Trophoblast cell (in vitro differentiated cells and primary cell): ENCODE measurements around the gene CASZ1.

Experiments
- DNase-seq, 2 donors: peaks; one replicate each; pipeline ENCODE4 v3.0.0-alpha.2; 2016
- H2AFZ ChIP-seq: 2 replicates; pipeline ENCODE4 v1.6.1; 2013; ENCODE audit warnings: low read length, moderate library complexity, mild to moderate bottlenecking; ENCODE audit not compliant: insufficient read depth, poor library complexity
- H2AK5ac ChIP-seq: 2 replicates; pipeline ENCODE4 v1.6.1; 2013; ENCODE audit warnings: mild to moderate bottlenecking, low read length
- H2BK120ac ChIP-seq: 2 replicates; pipeline ENCODE4 v1.6.1; 2013; ENCODE audit warnings: low read length, mild to moderate bottlenecking, moderate library complexity; ENCODE audit not compliant: insufficient read depth, poor library complexity
- H2BK12ac ChIP-seq: 2 replicates; pipeline ENCODE4 v1.6.1; 2013; ENCODE audit warnings: mild to moderate bottlenecking, low read length, moderate library complexity
- H2BK5ac ChIP-seq: 2 replicates; pipeline ENCODE4 v1.6.1; 2013; ENCODE audit warnings: low read length, low read depth, moderate library complexity, mild to moderate bottlenecking; ENCODE audit not compliant: poor library complexity
- H3K14ac ChIP-seq: 2 replicates; pipeline ENCODE4 v1.6.1; 2013; ENCODE audit warnings: mild to moderate bottlenecking, low read length
- H3K18ac ChIP-seq: 2 replicates; pipeline ENCODE4 v1.6.1; 2013; ENCODE audit warnings: mild to moderate bottlenecking, low read length
- H3K23ac ChIP-seq: 2 replicates; pipeline ENCODE4 v1.6.1; 2013; ENCODE audit warnings: low read length
- H3K27ac ChIP-seq: 2 replicates; pipeline ENCODE4 v1.5.1; 2013; ENCODE audit warnings: low read depth, mild to moderate bottlenecking, inconsistent platforms, low read length, moderate library complexity
- H3K27me3 ChIP-seq: 2 replicates; pipeline ENCODE4 v1.6.1; 2013; ENCODE audit warnings: inconsistent platforms, mild to moderate bottlenecking, low read length, moderate library complexity; ENCODE audit not compliant: insufficient read depth
- H3K36me3 ChIP-seq, 2 experiments: 1 replicate in 1 of 2; 2 replicates in 1 of 2; pipeline ENCODE4 v1.6.1; 2013; ENCODE audit warnings: low read length in 2 of 2, mild to moderate bottlenecking in 2 of 2, moderate library complexity in 1 of 2; ENCODE audit not compliant: insufficient read depth in 2 of 2, control insufficient read depth in 1 of 2
- H3K4ac ChIP-seq: 2 replicates; pipeline ENCODE4 v1.6.1; 2013; ENCODE audit warnings: low read depth, mild to moderate bottlenecking, low read length, moderate library complexity
- H3K4me1 ChIP-seq, 2 experiments: 1 replicate in 1 of 2; 2 replicates in 1 of 2; pipeline ENCODE4 v1.6.1; 2013; ENCODE audit warnings: low read length in 2 of 2, mild to moderate bottlenecking in 2 of 2, moderate library complexity in 1 of 2; ENCODE audit not compliant: insufficient read depth in 2 of 2, control insufficient read depth in 1 of 2
- H3K4me2 ChIP-seq: 2 replicates; pipeline ENCODE4 v1.6.1; 2013; ENCODE audit warnings: inconsistent platforms, mild to moderate bottlenecking, low read length, moderate library complexity
- H3K4me3 ChIP-seq: 2 replicates; pipeline ENCODE4 v1.5.1; 2013; ENCODE audit warnings: mild to moderate bottlenecking, low read depth, low read length, inconsistent platforms
- H3K79me1 ChIP-seq: one replicate; pipeline ENCODE4 v1.6.1; 2013; ENCODE audit warnings: low read length
- H3K79me2 ChIP-seq: 2 replicates; pipeline ENCODE4 v1.6.1; 2013; ENCODE audit warnings: low read length, mild to moderate bottlenecking; ENCODE audit not compliant: control insufficient read depth, insufficient read depth, poor library complexity
- H3K9ac ChIP-seq: 2 replicates; pipeline ENCODE4 v1.6.1; 2013; ENCODE audit warnings: mild to moderate bottlenecking, low read length
- H3K9me3 ChIP-seq: 2 replicates; pipeline ENCODE4 v1.6.1; 2013; ENCODE audit warnings: low read depth, mild to moderate bottlenecking, control low read depth, inconsistent platforms, low read length; ENCODE audit not compliant: insufficient read depth
- H4K12ac ChIP-seq: 2 replicates; pipeline ENCODE4 v1.6.1; 2013; ENCODE audit warnings: low read depth, mild to moderate bottlenecking, low read length, moderate library complexity
- H4K8ac ChIP-seq: 2 replicates; pipeline ENCODE4 v1.6.1; 2013; ENCODE audit warnings: low read depth, mild to moderate bottlenecking, low read length, moderate library complexity
- H4K91ac ChIP-seq: one replicate; pipeline ENCODE4 v1.6.1; 2013; ENCODE audit warnings: low read depth, mild to moderate bottlenecking, low read length, moderate library complexity
- WGBS: extraction: QIAGEN DNeasy Blood & Tissue Kit; methylation state at CpG from one replicate; pipeline ENCODE4 v1.1.7; 2013; ENCODE audit warnings: missing lambda C conversion rate; ENCODE audit not compliant: insufficient read length, insufficient coverage; ENCODE audit errors: extremely low coverage; 5-methylcytosine and 5-hydroxymethylcytosine counted together

Gene CASZ1

DNA sequence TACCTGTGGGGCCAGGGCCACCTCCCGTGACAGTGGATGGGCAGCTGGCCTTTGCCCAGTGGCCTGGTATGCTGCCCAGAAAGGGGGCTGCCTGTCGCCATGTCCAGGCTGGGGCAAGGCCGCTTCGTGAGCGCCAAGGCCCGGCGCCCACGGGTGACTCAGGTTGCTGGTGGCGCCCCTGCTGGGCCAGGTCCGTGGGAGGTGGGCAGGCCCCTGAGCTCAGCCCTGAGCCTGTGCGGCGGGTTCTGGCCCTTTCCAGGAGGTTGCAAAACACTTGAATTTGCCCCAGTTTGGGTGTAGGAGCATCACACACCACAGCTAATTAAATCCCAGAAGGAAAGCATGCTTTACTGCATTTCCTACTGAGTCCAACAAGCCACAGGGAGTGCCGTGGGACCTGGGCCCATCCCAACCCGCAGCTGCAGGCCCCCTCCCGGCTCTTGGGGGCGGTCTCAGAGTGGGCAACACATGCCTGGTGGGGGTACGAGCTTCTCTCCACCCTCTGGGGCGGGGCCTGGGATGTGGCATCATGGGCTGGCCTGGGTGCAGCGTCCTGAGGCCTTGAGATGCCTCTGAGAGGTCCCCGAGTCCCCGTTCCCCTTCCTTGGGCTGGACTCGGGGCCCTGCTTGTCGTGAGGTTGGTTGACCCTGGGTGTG, 161.9 kb downstream of the CASZ1 start:
- Histone ChIP-seq H2AFZ (no peak overlapping the region), H3K4me2 (no peak overlapping the region), H2BK120ac (no peak overlapping the region), H3K23ac (no peak overlapping the region), H3K36me3 (peaks cover 5% of the 10 kb centered on the region in 2 experiments), H3K79me1 (no peaks in the 10 kb centered on the region), H3K4me3 (no peak overlapping the region), H3K9ac (no peak overlapping the region), H3K4me1 (peaks cover 0 to 5% of the 10 kb centered on the region in 2 experiments), H3K27me3 (peaks cover 20% of the 10 kb centered on the region), H3K9me3 (peaks cover 3% of the 10 kb centered on the region), H3K79me2 (no peaks in the 10 kb centered on the region), H3K27ac (no peak overlapping the region), H2AK5ac (no peak overlapping the region), H4K8ac (no peak overlapping the region), H2BK12ac (no peak overlapping the region), H4K12ac (no peak overlapping the region), H3K14ac (no peak overlapping the region), H3K18ac (no peak overlapping the region), H3K4ac (no peak overlapping the region), H2BK5ac (no peak overlapping the region), H4K91ac (no peak overlapping the region)
- DNase-seq: no peak
- no CpG with 5 or more reads among the region's 23 CpGs for WGBS

GRCh38 chr1:10634075-10634427, 162.4 kb downstream of the CASZ1 start:
- Histone ChIP-seq H3K18ac (no peak overlapping the region), H3K27ac (no peak overlapping the region), H3K9ac (no peak overlapping the region), H3K36me3 (peaks cover 5 to 7% of the 10 kb centered on the region in 2 experiments), H2AFZ (no peak overlapping the region), H3K4me2 (no peak overlapping the region), H4K91ac (no peak overlapping the region), H3K9me3 (no peaks in the 10 kb centered on the region), H3K4me1 (peaks cover 0 to 5% of the 10 kb centered on the region in 2 experiments), H2BK5ac (no peak overlapping the region), H3K4me3 (no peak overlapping the region), H4K12ac (no peak overlapping the region), H4K8ac (no peak overlapping the region), H3K4ac (no peak overlapping the region), H3K79me1 (no peaks in the 10 kb centered on the region), H3K27me3 (peaks cover 16% of the 10 kb centered on the region), H2BK120ac (no peak overlapping the region), H2BK12ac (no peak overlapping the region), H2AK5ac (no peak overlapping the region), H3K23ac (no peak overlapping the region), H3K79me2 (no peaks in the 10 kb centered on the region), H3K14ac (no peak overlapping the region)
- no peak for DNase-seq
- WGBS: no CpG with 5 or more reads among the region's 8 CpGs

- Histone ChIP-seq H3K4me2 (no peak overlapping the region), H2BK120ac (no peak overlapping the region)
Observed at GRCh38 chr1:10633416-10633815, 163.0 kb downstream of the CASZ1 start.

DNA sequence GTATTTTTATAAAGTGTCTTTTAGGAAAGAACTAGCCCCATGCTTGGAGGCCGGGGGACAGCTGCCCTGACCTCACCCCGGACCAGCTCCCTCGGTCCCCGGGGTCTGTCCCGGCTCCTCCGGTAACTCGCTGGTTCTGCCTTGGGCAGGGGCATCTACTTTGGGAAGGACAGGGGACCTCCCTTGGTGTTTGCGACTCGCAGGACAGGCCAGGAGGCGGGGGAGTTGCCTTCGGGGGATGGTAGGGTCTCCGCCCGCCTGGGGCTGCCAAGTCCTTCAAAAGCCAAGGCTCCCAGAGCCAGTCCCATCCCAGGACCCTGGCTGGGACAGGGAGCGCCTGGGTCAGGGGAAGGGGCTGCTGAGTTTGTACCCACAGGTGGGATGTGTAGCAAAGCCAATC, 163.8 kb downstream of the CASZ1 start:
- WGBS: no CpG with 5 or more reads among the region's 14 CpGs
- peaks cover 4% of the 10 kb centered on the region for H3K27me3 ChIP-seq
- no peaks in the 10 kb centered on the region for H3K79me2 ChIP-seq
- H3K4ac ChIP-seq: no peak overlapping the region
- no peak overlapping the region for H2BK12ac ChIP-seq
- H3K79me1 ChIP-seq: no peaks in the 10 kb centered on the region
- no peak overlapping the region for H3K14ac ChIP-seq
- no peak overlapping the region for H2BK120ac ChIP-seq
- no peak overlapping the region for H3K4me3 ChIP-seq
- H4K8ac ChIP-seq: no peak overlapping the region
- no peak overlapping the region for H2AK5ac ChIP-seq
- peaks cover 5 to 7% of the 10 kb centered on the region in 2 experiments for H3K36me3 ChIP-seq
- H2AFZ ChIP-seq: no peak overlapping the region
- H3K9ac ChIP-seq: no peak overlapping the region
- H2BK5ac ChIP-seq: no peak overlapping the region
- no peaks in the 10 kb centered on the region for H3K4me1 ChIP-seq
- H3K23ac ChIP-seq: no peak overlapping the region
- H3K18ac ChIP-seq: no peak overlapping the region
- no peak overlapping the region for H4K12ac ChIP-seq
- no peak overlapping the region for H3K4me2 ChIP-seq
- H3K27ac ChIP-seq: no peak overlapping the region
- no peak overlapping the region for H4K91ac ChIP-seq
- DNase-seq: no peak
- no peaks in the 10 kb centered on the region for H3K9me3 ChIP-seq

More at GRCh38 chr1:10633416-10633815, 163.0 kb downstream of the CASZ1 start:
- Histone ChIP-seq H2BK12ac (no peak overlapping the region), H4K91ac (no peak overlapping the region), H3K79me1 (no peaks in the 10 kb centered on the region), H3K4me3 (no peak overlapping the region), H3K79me2 (no peaks in the 10 kb centered on the region), H3K9me3 (no peaks in the 10 kb centered on the region), H2AFZ (no peak overlapping the region), H3K36me3 (peaks cover 5 to 7% of the 10 kb centered on the region in 2 experiments), H3K4ac (no peak overlapping the region), H4K8ac (no peak overlapping the region), H3K27me3 (peaks cover 10% of the 10 kb centered on the region), H2BK5ac (no peak overlapping the region), H3K14ac (no peak overlapping the region), H4K12ac (no peak overlapping the region), H3K23ac (no peak overlapping the region), H3K27ac (no peak overlapping the region), H2AK5ac (no peak overlapping the region), H3K9ac (no peak overlapping the region), H3K4me1 (peaks cover 0 to 2% of the 10 kb centered on the region in 2 experiments), H3K18ac (no peak overlapping the region)
- WGBS: no CpG with 5 or more reads among the region's 10 CpGs
- no peak for DNase-seq
